GM21447 (cell line): ENCODE measurements around the gene NADSYN1.

Experiments used
- ATAC-seq: cut with Tn5 transposase; IDR thresholded peaks from one replicate; pipeline ENCODE4 v1.9.1; 2021; ENCODE audit not compliant: unreplicated experiment

Gene NADSYN1

GRCh38 chr11:71432761-71433647 lies 20.0 kb upstream of the NADSYN1 start:
- no peak for ATAC-seq

- no peak for ATAC-seq
These were observed 19.2 kb upstream of the NADSYN1 start for GRCh38 chr11:71433648-71434450.

GRCh38 chr11:71434576-71435130 lies 18.4 kb upstream of the NADSYN1 start:
- ATAC-seq = no peak

GRCh38 chr11:71435278-71435951 lies 17.6 kb upstream of the NADSYN1 start:
- ATAC-seq = no peak

- no peak for ATAC-seq
These were observed 16.1 kb upstream of the NADSYN1 start for GRCh38 chr11:71436861-71437260.

- ATAC-seq = no peak
These were observed 15.6 kb upstream of the NADSYN1 start for GRCh38 chr11:71437399-71437798.

- no peak for ATAC-seq
These were observed 15.1 kb upstream of the NADSYN1 start for GRCh38 chr11:71437879-71438278.

- no peak for ATAC-seq
These were observed 14.4 kb upstream of the NADSYN1 start for GRCh38 chr11:71438650-71439049.

- ATAC-seq = no peak
These were observed 12.8 kb upstream of the NADSYN1 start for GRCh38 chr11:71440021-71440755.

- no peak for ATAC-seq
These were observed 11.8 kb upstream of the NADSYN1 start for GRCh38 chr11:71441251-71441650.

GRCh38 chr11:71442123-71442522 lies 10.9 kb upstream of the NADSYN1 start:
- ATAC-seq = no peak

- ATAC-seq = no peak
These were observed 10.1 kb upstream of the NADSYN1 start for GRCh38 chr11:71442880-71443279.

- no peak for ATAC-seq
These were observed 9.1 kb upstream of the NADSYN1 start for GRCh38 chr11:71443736-71444445.

- ATAC-seq = no peak
These were observed 8.2 kb upstream of the NADSYN1 start for GRCh38 chr11:71444811-71445210.

GRCh38 chr11:71446150-71446549 lies 6.9 kb upstream of the NADSYN1 start:
- no peak for ATAC-seq

- no peak for ATAC-seq
These were observed 5.9 kb upstream of the NADSYN1 start for GRCh38 chr11:71446942-71447688.

GRCh38 chr11:71447791-71448256 lies 5.2 kb upstream of the NADSYN1 start:
- no peak for ATAC-seq

- ATAC-seq = peak; percentile 70
These were observed 4.5 kb upstream of the NADSYN1 start, which contains the start of gene DHCR7 for GRCh38 chr11:71448257-71449171. TSS of gene DHCR7 (minus strand) at chr11:71448393. CDS start at chr11:71444952, 3,441 bp downstream.
